B cell (primary cell): ENCODE data around the gene PIGR.

ENCODE experiments used
- EZH2 ChIP-seq: IDR thresholded peaks from 2 replicates; pipeline ENCODE4 v1.6.1; 2012; ENCODE audit warnings: borderline replicate concordance, low read depth, mild to moderate bottlenecking, moderate library complexity, low read length; ENCODE audit not compliant: insufficient read depth, poor library complexity, severe bottlenecking
- TF ChIP-seq, protein P1 (sequence below): fragments of 200-600 bp; IDR thresholded peaks from one replicate; pipeline ENCODE4 v1.8.0; 2022; ENCODE audit warnings: antibody characterized with exemption, mild to moderate bottlenecking

DNA sequence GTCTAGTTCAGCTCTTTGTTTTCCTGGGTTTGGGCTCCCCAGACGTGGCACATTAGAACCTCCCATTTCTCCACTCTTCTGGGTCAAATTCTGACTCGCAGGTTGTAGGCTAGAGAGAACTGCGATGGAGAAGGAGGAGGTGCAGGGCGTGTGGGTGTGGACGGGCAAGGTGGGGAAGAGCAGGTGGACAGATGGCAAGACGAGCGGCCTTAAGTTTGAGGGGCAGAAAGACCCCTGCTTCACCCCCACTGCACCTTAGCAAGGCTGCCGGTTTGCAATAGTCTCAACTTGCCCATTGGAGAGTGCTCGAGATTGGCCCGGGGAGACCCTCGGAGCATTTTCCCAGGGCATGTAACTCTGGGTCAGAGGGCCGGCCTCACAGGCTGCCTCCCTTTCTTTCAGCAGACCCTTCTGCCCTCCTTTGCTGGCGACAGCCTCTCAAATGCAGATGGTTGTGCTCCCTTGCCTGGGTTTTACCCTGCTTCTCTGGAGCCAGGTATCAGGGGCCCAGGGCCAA is 47.3 kb downstream of the PIGR start:
- TF ChIP-seq, protein P1, sequence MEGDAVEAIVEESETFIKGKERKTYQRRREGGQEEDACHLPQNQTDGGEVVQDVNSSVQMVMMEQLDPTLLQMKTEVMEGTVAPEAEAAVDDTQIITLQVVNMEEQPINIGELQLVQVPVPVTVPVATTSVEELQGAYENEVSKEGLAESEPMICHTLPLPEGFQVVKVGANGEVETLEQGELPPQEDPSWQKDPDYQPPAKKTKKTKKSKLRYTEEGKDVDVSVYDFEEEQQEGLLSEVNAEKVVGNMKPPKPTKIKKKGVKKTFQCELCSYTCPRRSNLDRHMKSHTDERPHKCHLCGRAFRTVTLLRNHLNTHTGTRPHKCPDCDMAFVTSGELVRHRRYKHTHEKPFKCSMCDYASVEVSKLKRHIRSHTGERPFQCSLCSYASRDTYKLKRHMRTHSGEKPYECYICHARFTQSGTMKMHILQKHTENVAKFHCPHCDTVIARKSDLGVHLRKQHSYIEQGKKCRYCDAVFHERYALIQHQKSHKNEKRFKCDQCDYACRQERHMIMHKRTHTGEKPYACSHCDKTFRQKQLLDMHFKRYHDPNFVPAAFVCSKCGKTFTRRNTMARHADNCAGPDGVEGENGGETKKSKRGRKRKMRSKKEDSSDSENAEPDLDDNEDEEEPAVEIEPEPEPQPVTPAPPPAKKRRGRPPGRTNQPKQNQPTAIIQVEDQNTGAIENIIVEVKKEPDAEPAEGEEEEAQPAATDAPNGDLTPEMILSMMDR, result no peak
- TF ChIP-seq EZH2, result no peak
